GM12878 (cell line): ENCODE measurements around the gene DNMBP. TPM values are rescaled to one million over a fixed set of nuclear protein-coding genes. Genes with fewer than 3 reads are reported as not detected.
"Not testable (repeated sequence)": the region's sequence is repeated elsewhere in the genome, so short reads cannot be mapped to it uniquely, and the experiment has no call there.

Experiments
- ATAC-seq: fragments of 200-7000 bp; cut with Tn5 transposase; 3 replicates; pipeline ENCODE4 v1.9.1; 2020; ENCODE audit warnings: mild to moderate bottlenecking, moderate library complexity
- BruUV-seq: library from RNA; stranded (reverse); fragments of 400-500 nt; replicated peaks from 2 replicates; lab custom pipeline; 2021; lab: Mats Ljungman, UMichigan
- CTCF ChIA-PET: fragments of 300-600 bp; sonication (Branson Sonifier 250); formaldehyde crosslinking; extraction: SDS; loops from one replicate; lab custom pipeline; 2021; ENCODE audit warnings: inconsistent platforms; lab: Yijun Ruan, JAX
- POLR2A ChIA-PET: fragments of 350-600 bp; formaldehyde crosslinking; extraction: SDS; loops from one replicate; lab custom pipeline; 2021; ENCODE audit warnings: inconsistent platforms; lab: Charles Lee
- RAD21 ChIA-PET: fragments of 300-600 bp; sonication (Branson Sonifier 250); formaldehyde crosslinking; loops from one replicate; lab custom pipeline; 2023; ENCODE audit warnings: antibody characterized with exemption; ENCODE audit not compliant: unreplicated experiment; lab: Charles Lee
- SMC1A ChIA-PET: fragments of 300-600 bp; sonication (Branson Sonifier 250); formaldehyde crosslinking; loops from one replicate; lab custom pipeline; 2023; ENCODE audit not compliant: unreplicated experiment, uncharacterized antibody; lab: Charles Lee
- DNase-seq: peaks from one replicate; pipeline ENCODE4 v3.0.0-alpha.2; 2011; ENCODE audit warnings: low read depth, low spot score
- FAIRE-seq: peaks from 3 replicates; lab custom pipeline; 2011; peaks lifted over from hg19 to GRCh38; lab: Jason Lieb, UNC
- H2AFZ ChIP-seq: 2 replicates; pipeline ENCODE4 v1.6.0; 2011; ENCODE audit warnings: low read depth, low read length, control low read depth; ENCODE audit not compliant: control insufficient read depth
- H3K27ac ChIP-seq: 2 replicates; pipeline ENCODE4 v1.5.1; 2011; ENCODE audit warnings: control low read depth; ENCODE audit not compliant: control insufficient read depth, insufficient read depth
- H3K27me3 ChIP-seq, 2 experiments: replicated peaks in 1 of 2; 2 replicates each; pipeline versions ENCODE4 v1.6.0 to v1.6.1; 2011; ENCODE audit warnings: low read length in 1 of 2; ENCODE audit not compliant: control insufficient read depth in 2 of 2, insufficient read depth in 2 of 2
- H3K36me3 ChIP-seq, 2 experiments: 2 replicates each; pipeline ENCODE4 v1.5.1; 2011; ENCODE audit warnings: low read length in 1 of 2; ENCODE audit not compliant: control insufficient read depth in 2 of 2, insufficient read depth in 2 of 2
- H3K4me1 ChIP-seq: 2 replicates; pipeline ENCODE4 v1.6.1; 2011; ENCODE audit warnings: mild to moderate bottlenecking, low read length, moderate library complexity, mixed read lengths; ENCODE audit not compliant: control insufficient read depth, insufficient read depth
- H3K4me2 ChIP-seq: 2 replicates; pipeline ENCODE4 v1.6.0; 2011; ENCODE audit warnings: control low read depth; ENCODE audit not compliant: control insufficient read depth, insufficient read depth
- H3K4me3 ChIP-seq: fragments of 200-600 bp; sonication (generic); 2 replicates; pipeline ENCODE4 v1.5.1; 2016
- H3K79me2 ChIP-seq: 2 replicates; pipeline ENCODE4 v1.6.0; 2011; ENCODE audit warnings: low read length; ENCODE audit not compliant: control insufficient read depth, insufficient read depth
- H3K9ac ChIP-seq: 2 replicates; pipeline ENCODE4 v1.8.0; 2011; ENCODE audit warnings: low read length, control low read depth, mixed read lengths; ENCODE audit not compliant: control insufficient read depth, insufficient read depth
- H3K9me3 ChIP-seq: replicated peaks from 3 replicates; pipeline ENCODE4 v1.5.1; 2011; ENCODE audit warnings: mild to moderate bottlenecking, low read length; ENCODE audit not compliant: control insufficient read depth, insufficient read depth
- H4K20me1 ChIP-seq: 2 replicates; pipeline ENCODE4 v1.6.0; 2011; ENCODE audit not compliant: control insufficient read depth, insufficient read depth
- CREB1 ChIP-seq: IDR thresholded peaks from 2 replicates; pipeline ENCODE4 v1.6.1; 2012; ENCODE audit warnings: low read depth, mild to moderate bottlenecking, inconsistent platforms
- EP300 ChIP-seq, 2 experiments: fragments of 150-350 bp in 1 of 2; IDR thresholded peaks; 2 replicates each; pipeline ENCODE4 v1.6.1; 2011 to 2012; ENCODE audit warnings: low read depth in 2 of 2, low read length in 2 of 2, borderline replicate concordance in 1 of 2, improper control_type of control experiment in 1 of 2, inconsistent platforms in 1 of 2; ENCODE audit not compliant: control insufficient read depth in 1 of 2
- IRF4 ChIP-seq: IDR thresholded peaks from 2 replicates; pipeline ENCODE4 v1.6.1; 2011; ENCODE audit warnings: low read depth, low read length
- IRF5 ChIP-seq: fragments of 450-650 bp; IDR thresholded peaks from 2 replicates; pipeline ENCODE4 v1.6.1; 2017; ENCODE audit warnings: borderline replicate concordance
- NR2C2 ChIP-seq: IDR thresholded peaks from 2 replicates; pipeline ENCODE4 v1.6.1; 2011; ENCODE audit warnings: borderline replicate concordance, low read depth; ENCODE audit not compliant: control insufficient read depth, insufficient read length
- PAX5 ChIP-seq: IDR thresholded peaks from 2 replicates; pipeline ENCODE4 v1.6.1; 2011; ENCODE audit warnings: low read depth, low read length, borderline replicate concordance
- RBBP5 ChIP-seq: fragments of 200-600 bp; sonication (generic); conservative IDR thresholded peaks from 2 replicates; pipeline ENCODE4 v1.6.1; 2016
- STAT3 ChIP-seq: IDR thresholded peaks from 2 replicates; pipeline ENCODE4 v1.6.1; 2011; ENCODE audit warnings: low read depth, low read length, improper control_type of control experiment
- ZBED1 ChIP-seq: IDR thresholded peaks from 2 replicates; pipeline ENCODE4 v1.6.1; 2016; ENCODE audit warnings: borderline replicate concordance
- WGBS: methylation state at CpG from one replicate; pipeline ENCODE4 v1.1.6; 2016; ENCODE audit warnings: low lambda C conversion rate; ENCODE audit not compliant: insufficient replicate concordance, insufficient coverage; ENCODE audit errors: missing lambda C conversion rate; 5-methylcytosine and 5-hydroxymethylcytosine counted together
- in situ Hi-C: fragments of 300-500 bp; cut with MboI; formaldehyde crosslinking; loops from 9 replicates; pipeline ENCODE4 v1.14.3; 2018; ENCODE audit warnings: mixed read lengths
- intact Hi-C: fragments of 100-400 bp; cut with micrococcal nuclease; formaldehyde crosslinking; loops from one replicate; pipeline ENCODE4 v1.14.2; 2022; ENCODE audit not compliant: unreplicated experiment
- polyA plus RNA-seq, 11 experiments: library from polyadenylated mRNA; depleted of rRNA in 4 of 11; unstranded in 6 of 11; stranded (reverse) in 5 of 11; fragments of >200 nt; fragmentation: Nextera tagmentation in 4 of 11; fragmentation: Illumina TruSeq in 1 of 11; extraction: Ambion mirVana in 4 of 11; extraction: Trizol in 1 of 11; gene quantifications; 1 replicate in 1 of 11; 2 replicates in 10 of 11; pipeline versions ENCODE4 v1.2.1 to v1.2.3, GENCODE V29; 2011 to 2016; ENCODE audit warnings: inconsistent platforms in 2 of 11, missing spikeins in 2 of 11, low read depth in 1 of 11
- total RNA-seq, 4 experiments: library from RNA; depleted of rRNA in 3 of 4; stranded (reverse); fragments of >200 nt in 3 of 4; fragmentation: Illumina TruSeq in 1 of 4; extraction: Trizol in 1 of 4; gene quantifications; 2 replicates each; pipeline versions ENCODE4 v1.2.1 to v1.2.3, GENCODE V29; 2013 to 2021

The DNMBP gene
- total and polyA plus RNA-seq, 10 of the 15 experiments (the other 5 are each of a cell fraction or from before 2014, with no cell fraction given) = 7.1 to 45.0 (median 22.0) TPM

GRCh38 chr10:99958302-99958701 lies 51.4 kb downstream of the DNMBP start:
- Histone ChIP-seq H3K36me3 (peaks cover 15 to 20% of the 10 kb centered on the region in 2 experiments), H3K9ac (no peak overlapping the region), H3K4me3 (no peak overlapping the region), H3K9me3 (peaks cover 12% of the 10 kb centered on the region), H3K27me3 (no peaks in the 10 kb centered on the region), H4K20me1 (no peaks in the 10 kb centered on the region), H3K4me2 (no peak overlapping the region), H3K27ac (no peak overlapping the region), H2AFZ (no peak overlapping the region), H3K4me1 (no peaks in the 10 kb centered on the region), H3K79me2 (peaks cover 4% of the 10 kb centered on the region)
- RAD21 ChIA-PET = no interaction called here
- 93% methylated on average over 2 of the region's 2 CpGs for WGBS
- DNase-seq (no peak), FAIRE-seq (no peak), ATAC-seq (no peak)
- SMC1A ChIA-PET = interaction anchor here (0.6 to 2.0 kb wide), 3 partner anchors 11 to 89 kb away, joined by 3 to 5 read pairs (median 4); no protein-coding TSS in a partner anchor
- no peak for TF ChIP-seq STAT3
- no peak for TF ChIP-seq RBBP5
- no peak for TF ChIP-seq NR2C2
- no peak for TF ChIP-seq IRF5
- TF ChIP-seq ZBED1 = no peak
- TF ChIP-seq CREB1 = no peak
- TF ChIP-seq PAX5 = no peak
- TF ChIP-seq EP300 (IDR thresholded peaks at IDR 0.05; ENCODE audit: borderline replicate concordance in 1 of 2, control insufficient read depth in 1 of 2, low read depth in 2 of 2, low read length in 2 of 2) = no peak
- no peak for TF ChIP-seq IRF4
- in situ Hi-C loops (no loop called here), intact Hi-C loops (no loop called here)
- BruUV-seq = no TSS peak
- POLR2A ChIA-PET = interaction anchor here (0.5 kb wide), 1 partner anchor 76 kb away, joined by 3 read pairs; no protein-coding TSS in a partner anchor
- CTCF ChIA-PET = interaction anchor here (1.0 to 3.0 kb wide), 4 partner anchors 16 to 112 kb away, joined by 3 to 7 read pairs (median 4); no protein-coding TSS in a partner anchor

GRCh38 chr10:99953510-99953909 lies 56.2 kb downstream of the DNMBP start:
- DNase-seq, BruUV-seq, FAIRE-seq, H4K20me1 ChIP-seq, H3K4me3 ChIP-seq, POLR2A ChIA-PET, intact Hi-C loops, in situ Hi-C loops, H3K27me3 ChIP-seq, H2AFZ ChIP-seq, H3K27ac ChIP-seq, ATAC-seq, H3K4me2 ChIP-seq, H3K9ac ChIP-seq, H3K4me1 ChIP-seq: not testable (repeated sequence)
- ChIA-PET CTCF (interaction anchor here (0.8 kb wide), 1 partner anchor 108 kb away, joined by 3 read pairs; no protein-coding TSS in a partner anchor), SMC1A (interaction anchor here (1.0 to 1.1 kb wide), 3 partner anchors 18 to 92 kb away, joined by 3 read pairs; no protein-coding TSS in a partner anchor), RAD21 (interaction anchor here (0.5 kb wide), 2 partner anchors 25 to 1666 kb away, joined by 3 to 4 read pairs; no protein-coding TSS in a partner anchor)
- peaks cover 29 to 36% of the 10 kb centered on the region in 2 experiments for H3K36me3 ChIP-seq
- H3K9me3 ChIP-seq = peaks cover 30% of the 10 kb centered on the region
- 38% methylated on average over 3 of the region's 3 CpGs for WGBS
- H3K79me2 ChIP-seq = peaks cover 18% of the 10 kb centered on the region
